K562 (cell line): Measurements from ENCODE around the gene SMARCC1. TPM values are rescaled to one million over a fixed set of nuclear protein-coding genes. Genes with fewer than 3 reads are reported as not detected.

ENCODE experiments used
- CXXC5 ChIP-seq: fragments of 250-450 bp; sonication (Bioruptor Pico); IDR thresholded peaks from 2 replicates; pipeline ENCODE4 v1.8.0; 2022; ENCODE audit warnings: inconsistent platforms, mild to moderate bottlenecking, moderate library complexity
- EP400 ChIP-seq: fragments of 450-650 bp; IDR thresholded peaks from 2 replicates; pipeline ENCODE4 v1.6.1; 2017; ENCODE audit warnings: antibody characterized with exemption, mild to moderate bottlenecking, moderate library complexity
- LARP7 ChIP-seq: fragments of 450-650 bp; IDR thresholded peaks from 2 replicates; pipeline ENCODE4 v1.6.1; 2016
- LCOR ChIP-seq: sonication (generic); formaldehyde crosslinking; IDR thresholded peaks from 2 replicates; pipeline ENCODE4 v1.8.0; 2022; ENCODE audit warnings: mild to moderate bottlenecking, missing genetic modification reagents
- RBM15 ChIP-seq: fragments of 200-400 bp; formaldehyde crosslinking; IDR thresholded peaks from 2 replicates; pipeline ENCODE4 v1.6.1; 2018; ENCODE audit warnings: mild to moderate bottlenecking, low read length, moderate library complexity; ENCODE audit not compliant: insufficient read depth
- SIN3A ChIP-seq, 2 experiments: fragments of 150-350 bp in 1 of 2; IDR thresholded peaks; 2 replicates each; pipeline ENCODE4 v1.6.1; 2011 to 2016; ENCODE audit warnings: borderline replicate concordance in 2 of 2, low read depth in 2 of 2, low read length in 2 of 2, mild to moderate bottlenecking in 2 of 2, moderate library complexity in 2 of 2; ENCODE audit not compliant: control insufficient read depth in 1 of 2
- SIX5 ChIP-seq, 2 experiments: IDR thresholded peaks; 2 replicates each; pipeline ENCODE4 v1.6.1; 2011; ENCODE audit warnings: low read length in 2 of 2, borderline replicate concordance in 1 of 2, low read depth in 1 of 2, mild to moderate bottlenecking in 1 of 2, moderate library complexity in 1 of 2; ENCODE audit not compliant: insufficient read depth in 1 of 2
- TCF7L2 ChIP-seq: fragments of 150-350 bp; IDR thresholded peaks from 2 replicates; pipeline ENCODE4 v1.6.1; 2016; ENCODE audit warnings: low read depth, mild to moderate bottlenecking, low read length, moderate library complexity
- ZKSCAN1 ChIP-seq: fragments of 150-350 bp; IDR thresholded peaks from 2 replicates; pipeline ENCODE4 v1.6.1; 2016; ENCODE audit warnings: low read depth, low read length
- ZKSCAN3 ChIP-seq: fragments of 250-450 bp; sonication (Bioruptor Pico); IDR thresholded peaks from 2 replicates; pipeline ENCODE4 v1.4.0; 2020
- polyA plus RNA-seq, 8 experiments: library from polyadenylated mRNA; depleted of rRNA in 4 of 8; stranded (reverse) in 5 of 8; unstranded in 3 of 8; fragments of >200 nt; fragmentation: Nextera tagmentation in 2 of 8; fragmentation: Illumina TruSeq in 1 of 8; extraction: Ambion mirVana in 2 of 8; extraction: Trizol in 1 of 8; gene quantifications; 2 replicates each; pipeline versions ENCODE4 v1.2.1 to v1.2.3, GENCODE V29; 2011 to 2014; ENCODE audit warnings: inconsistent platforms in 1 of 8, missing spikeins in 1 of 8
- total RNA-seq, 7 experiments: library from RNA; depleted of rRNA in 6 of 7; stranded (reverse); fragments of >200 nt in 6 of 7; fragmentation: Illumina TruSeq in 2 of 7; extraction: Trizol in 2 of 7; gene quantifications; 2 replicates each; pipeline versions ENCODE4 v1.2.1 to v1.2.3, GENCODE V29; 2011 to 2021; ENCODE audit warnings: low replicate concordance in 1 of 7
- TF ChIP-seq, protein P1 (sequence below): fragments of 450-650 bp; IDR thresholded peaks from 2 replicates; pipeline ENCODE4 v1.6.1; 2016; ENCODE audit warnings: low read depth
- TF ChIP-seq, protein P2 (sequence below): fragments of 450-650 bp; IDR thresholded peaks from 2 replicates; pipeline ENCODE4 v1.7.1; 2018; ENCODE audit warnings: mild to moderate bottlenecking, low read depth; ENCODE audit not compliant: partially characterized antibody
- TF ChIP-seq, protein P3 (sequence below): fragments of 250-450 bp; sonication (Bioruptor Pico); IDR thresholded peaks from 2 replicates; pipeline ENCODE4 v1.8.0; 2021; ENCODE audit warnings: borderline replicate concordance, mild to moderate bottlenecking, moderate library complexity; ENCODE audit not compliant: poor library complexity, severe bottlenecking

SMARCC1 gene
- total and polyA plus RNA-seq, 9 of the 15 experiments (the other 6 are each of a cell fraction or from before 2014, with no cell fraction given) = 20.7 to 199 (median 66.0) TPM

DNA sequence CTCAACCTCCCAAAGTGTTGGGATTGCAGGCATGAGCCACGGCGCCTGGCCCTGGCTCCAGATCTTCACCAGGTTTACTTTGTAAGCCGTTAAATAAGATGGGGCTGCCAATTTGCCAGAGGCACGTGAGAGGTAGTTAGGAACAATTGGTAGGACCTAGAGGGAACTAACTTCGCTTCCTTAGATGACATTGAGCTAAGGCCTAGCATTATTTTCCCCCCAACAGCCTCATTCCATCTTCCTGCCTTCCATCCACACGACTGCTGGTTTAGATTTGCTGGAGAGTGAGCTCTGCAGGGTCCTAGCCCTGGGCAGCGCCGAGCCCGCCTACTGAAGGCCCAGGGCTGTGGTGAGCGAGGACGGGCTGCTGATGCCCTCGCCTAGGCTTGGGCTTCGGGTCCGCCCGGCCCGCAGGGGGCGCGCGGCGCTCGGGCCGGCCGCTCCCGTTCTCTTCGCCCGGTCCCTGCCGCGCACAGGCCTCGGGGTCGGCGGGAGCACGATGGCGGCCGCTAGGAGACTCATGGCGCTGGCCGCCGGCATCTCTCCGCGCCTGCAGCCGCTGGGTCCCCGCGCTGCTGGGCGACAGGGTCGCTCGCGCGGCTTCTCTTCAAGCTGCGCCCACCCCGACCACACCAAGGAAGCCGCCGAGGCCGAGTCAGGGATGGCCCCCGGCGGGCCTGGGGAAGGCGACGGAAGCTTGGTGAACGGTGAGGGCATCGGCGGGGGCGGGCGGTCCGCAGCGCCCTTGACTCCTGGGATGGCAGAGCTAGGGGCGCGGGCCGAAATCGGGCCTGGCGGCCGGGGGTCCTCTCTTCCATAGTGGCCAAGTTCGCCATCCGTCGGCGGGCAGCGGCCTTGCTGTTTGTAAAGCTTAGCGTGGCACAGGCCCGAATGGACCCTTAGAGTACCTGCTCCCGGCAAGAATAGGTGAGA lies 43.1 kb upstream of the SMARCC1 start (continued):
- TF ChIP-seq, protein P1, sequence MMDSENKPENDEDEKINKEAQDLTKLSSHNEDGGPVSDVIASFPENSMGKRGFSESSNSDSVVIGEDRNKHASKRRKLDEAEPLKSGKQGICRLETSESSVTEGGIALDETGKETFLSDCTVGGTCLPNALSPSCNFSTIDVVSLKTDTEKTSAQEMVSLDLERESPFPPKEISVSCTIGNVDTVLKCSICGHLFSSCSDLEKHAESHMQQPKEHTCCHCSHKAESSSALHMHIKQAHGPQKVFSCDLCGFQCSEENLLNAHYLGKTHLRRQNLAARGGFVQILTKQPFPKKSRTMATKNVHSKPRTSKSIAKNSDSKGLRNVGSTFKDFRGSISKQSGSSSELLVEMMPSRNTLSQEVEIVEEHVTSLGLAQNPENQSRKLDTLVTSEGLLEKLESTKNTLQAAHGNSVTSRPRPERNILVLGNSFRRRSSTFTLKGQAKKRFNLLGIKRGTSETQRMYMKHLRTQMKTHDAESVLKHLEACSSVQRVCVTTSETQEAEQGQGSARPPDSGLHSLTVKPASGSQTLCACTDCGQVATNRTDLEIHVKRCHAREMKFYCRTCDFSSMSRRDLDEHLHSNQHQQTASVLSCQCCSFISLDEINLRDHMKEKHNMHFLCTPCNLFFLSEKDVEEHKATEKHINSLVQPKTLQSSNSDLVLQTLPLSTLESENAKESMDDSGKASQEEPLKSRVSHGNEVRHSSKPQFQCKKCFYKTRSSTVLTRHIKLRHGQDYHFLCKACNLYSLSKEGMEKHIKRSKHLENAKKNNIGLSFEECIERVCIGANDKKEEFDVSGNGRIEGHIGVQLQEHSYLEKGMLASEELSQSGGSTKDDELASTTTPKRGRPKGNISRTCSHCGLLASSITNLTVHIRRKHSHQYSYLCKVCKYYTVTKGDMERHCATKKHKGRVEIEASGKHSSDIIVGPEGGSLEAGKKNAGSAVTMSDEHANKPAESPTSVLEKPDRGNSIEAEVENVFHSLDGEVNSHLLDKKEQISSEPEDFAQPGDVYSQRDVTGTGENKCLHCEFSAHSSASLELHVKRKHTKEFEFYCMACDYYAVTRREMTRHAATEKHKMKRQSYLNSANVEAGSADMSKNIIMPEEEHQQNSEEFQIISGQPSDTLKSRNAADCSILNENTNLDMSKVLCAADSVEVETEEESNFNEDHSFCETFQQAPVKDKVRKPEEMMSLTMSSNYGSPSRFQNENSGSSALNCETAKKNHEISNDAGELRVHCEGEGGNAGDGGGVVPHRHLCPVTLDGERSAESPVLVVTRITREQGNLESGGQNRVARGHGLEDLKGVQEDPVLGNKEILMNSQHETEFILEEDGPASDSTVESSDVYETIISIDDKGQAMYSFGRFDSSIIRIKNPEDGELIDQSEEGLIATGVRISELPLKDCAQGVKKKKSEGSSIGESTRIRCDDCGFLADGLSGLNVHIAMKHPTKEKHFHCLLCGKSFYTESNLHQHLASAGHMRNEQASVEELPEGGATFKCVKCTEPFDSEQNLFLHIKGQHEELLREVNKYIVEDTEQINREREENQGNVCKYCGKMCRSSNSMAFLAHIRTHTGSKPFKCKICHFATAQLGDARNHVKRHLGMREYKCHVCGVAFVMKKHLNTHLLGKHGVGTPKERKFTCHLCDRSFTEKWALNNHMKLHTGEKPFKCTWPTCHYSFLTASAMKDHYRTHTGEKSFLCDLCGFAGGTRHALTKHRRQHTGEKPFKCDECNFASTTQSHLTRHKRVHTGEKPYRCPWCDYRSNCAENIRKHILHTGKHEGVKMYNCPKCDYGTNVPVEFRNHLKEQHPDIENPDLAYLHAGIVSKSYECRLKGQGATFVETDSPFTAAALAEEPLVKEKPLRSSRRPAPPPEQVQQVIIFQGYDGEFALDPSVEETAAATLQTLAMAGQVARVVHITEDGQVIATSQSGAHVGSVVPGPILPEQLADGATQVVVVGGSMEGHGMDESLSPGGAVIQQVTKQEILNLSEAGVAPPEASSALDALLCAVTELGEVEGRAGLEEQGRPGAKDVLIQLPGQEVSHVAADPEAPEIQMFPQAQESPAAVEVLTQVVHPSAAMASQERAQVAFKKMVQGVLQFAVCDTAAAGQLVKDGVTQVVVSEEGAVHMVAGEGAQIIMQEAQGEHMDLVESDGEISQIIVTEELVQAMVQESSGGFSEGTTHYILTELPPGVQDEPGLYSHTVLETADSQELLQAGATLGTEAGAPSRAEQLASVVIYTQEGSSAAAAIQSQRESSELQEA = 0 out of 2 replicates have a peak, but pooled peaks have one; percentile 12
- peak; percentile 26 to 36; a peak in 2 of 4 replicates for TF ChIP-seq SIX5 (IDR thresholded peaks at IDR 0.05; ENCODE audit: borderline replicate concordance in 1 of 2, insufficient read depth in 1 of 2, low read depth in 1 of 2, low read length in 2 of 2)
- TF ChIP-seq TCF7L2 = no peak
- TF ChIP-seq ZKSCAN1 = peak; percentile 62
- no peak for TF ChIP-seq RBM15
- TF ChIP-seq LARP7 = no peak
- TF ChIP-seq ZKSCAN3 = no peak
- TF ChIP-seq, protein P2, sequence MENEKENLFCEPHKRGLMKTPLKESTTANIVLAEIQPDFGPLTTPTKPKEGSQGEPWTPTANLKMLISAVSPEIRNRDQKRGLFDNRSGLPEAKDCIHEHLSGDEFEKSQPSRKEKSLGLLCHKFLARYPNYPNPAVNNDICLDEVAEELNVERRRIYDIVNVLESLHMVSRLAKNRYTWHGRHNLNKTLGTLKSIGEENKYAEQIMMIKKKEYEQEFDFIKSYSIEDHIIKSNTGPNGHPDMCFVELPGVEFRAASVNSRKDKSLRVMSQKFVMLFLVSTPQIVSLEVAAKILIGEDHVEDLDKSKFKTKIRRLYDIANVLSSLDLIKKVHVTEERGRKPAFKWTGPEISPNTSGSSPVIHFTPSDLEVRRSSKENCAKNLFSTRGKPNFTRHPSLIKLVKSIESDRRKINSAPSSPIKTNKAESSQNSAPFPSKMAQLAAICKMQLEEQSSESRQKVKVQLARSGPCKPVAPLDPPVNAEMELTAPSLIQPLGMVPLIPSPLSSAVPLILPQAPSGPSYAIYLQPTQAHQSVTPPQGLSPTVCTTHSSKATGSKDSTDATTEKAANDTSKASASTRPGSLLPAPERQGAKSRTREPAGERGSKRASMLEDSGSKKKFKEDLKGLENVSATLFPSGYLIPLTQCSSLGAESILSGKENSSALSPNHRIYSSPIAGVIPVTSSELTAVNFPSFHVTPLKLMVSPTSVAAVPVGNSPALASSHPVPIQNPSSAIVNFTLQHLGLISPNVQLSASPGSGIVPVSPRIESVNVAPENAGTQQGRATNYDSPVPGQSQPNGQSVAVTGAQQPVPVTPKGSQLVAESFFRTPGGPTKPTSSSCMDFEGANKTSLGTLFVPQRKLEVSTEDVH = no peak
- TF ChIP-seq EP400 = peak; percentile 95
- peak; percentile 92 for TF ChIP-seq CXXC5
- peak; percentile 80 to 93 for TF ChIP-seq SIN3A (IDR thresholded peaks at IDR 0.05; ENCODE audit: borderline replicate concordance in 2 of 2, control insufficient read depth in 1 of 2, low read depth in 2 of 2, low read length in 2 of 2)
- TF ChIP-seq, protein P3, sequence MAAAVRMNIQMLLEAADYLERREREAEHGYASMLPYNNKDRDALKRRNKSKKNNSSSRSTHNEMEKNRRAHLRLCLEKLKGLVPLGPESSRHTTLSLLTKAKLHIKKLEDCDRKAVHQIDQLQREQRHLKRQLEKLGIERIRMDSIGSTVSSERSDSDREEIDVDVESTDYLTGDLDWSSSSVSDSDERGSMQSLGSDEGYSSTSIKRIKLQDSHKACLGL = peak; percentile 67
- peak; percentile 73; the same call in 1 of the 2 replicates for TF ChIP-seq LCOR
